Measurements from ENCODE around the gene RAD51D. TPM values are rescaled to one million over a fixed set of nuclear protein-coding genes. Genes with fewer than 3 reads are reported as not detected.
A peak's percentile ranks its signal among the peaks of the same experiment; 100 is the strongest.
"Not testable (repeated sequence)": the region's sequence is repeated elsewhere in the genome, so short reads cannot be mapped to it uniquely, and the experiment has no call there.

The RAD51D gene
- total RNA-seq, 1 experiment from 2014 or later = 8.1 TPM

GRCh38 chr17:35101725-35102124, 17.9 kb downstream of the RAD51D start:
- in situ Hi-C loops (cut with HindIII; ENCODE audit: low sequenced_read_pairs) = loop anchor here (25.0 kb wide), 1 partner anchor 114 kb away; the partner anchor contains the start of gene LIG3

GRCh38 chr17:35101036-35101435, 18.6 kb downstream of the RAD51D start:
- no peak for DNase-seq (ENCODE audit: low spot score)
- in situ Hi-C loops (cut with HindIII; ENCODE audit: low sequenced_read_pairs) = loop anchor here (25.0 kb wide), 1 partner anchor 114 kb away; the partner anchor contains the start of gene LIG3

More at GRCh38 chr17:35101725-35102124, 17.9 kb downstream of the RAD51D start:
- no peak for DNase-seq (ENCODE audit: low spot score)

- in situ Hi-C loops (cut with HindIII; ENCODE audit: low sequenced_read_pairs) = loop anchor here (25.0 kb wide), 1 partner anchor 113 kb away; the partner anchor contains the start of gene LIG3
- no peak for DNase-seq (ENCODE audit: low spot score)
Observed at GRCh38 chr17:35099908-35100307, 19.8 kb downstream of the RAD51D start.

GRCh38 chr17:35097776-35098175, 21.9 kb downstream of the RAD51D start:
- no peak for DNase-seq (ENCODE audit: low spot score)
- in situ Hi-C loops (cut with HindIII; ENCODE audit: low sequenced_read_pairs) = no loop called here

- in situ Hi-C loops (cut with HindIII; ENCODE audit: low sequenced_read_pairs) = no loop called here
- no peak for DNase-seq (ENCODE audit: low spot score)
Observed at GRCh38 chr17:35095741-35096140, 23.9 kb downstream of the RAD51D start.

- in situ Hi-C loops (cut with HindIII; ENCODE audit: low sequenced_read_pairs) = no loop called here
- DNase-seq (ENCODE audit: low spot score) = no peak
Observed at GRCh38 chr17:35094902-35095301, 24.8 kb downstream of the RAD51D start.

GRCh38 chr17:35090707-35091106, 29.0 kb downstream of the RAD51D start:
- DNase-seq (ENCODE audit: low spot score); in situ Hi-C loops (cut with HindIII; ENCODE audit: low sequenced_read_pairs): not testable (repeated sequence)

- DNase-seq (ENCODE audit: low spot score) = peak; percentile 11
- in situ Hi-C loops (cut with HindIII; ENCODE audit: low sequenced_read_pairs) = no loop called here
Observed at GRCh38 chr17:35089586-35090296, 29.9 kb downstream of the RAD51D start.

GRCh38 chr17:35088881-35089585, 30.6 kb downstream of the RAD51D start:
- peak; percentile 78 for DNase-seq (ENCODE audit: low spot score)
- in situ Hi-C loops (cut with HindIII; ENCODE audit: low sequenced_read_pairs) = no loop called here

GRCh38 chr17:35088356-35088880, 31.2 kb downstream of the RAD51D start:
- DNase-seq (ENCODE audit: low spot score) = peak; percentile 68
- in situ Hi-C loops (cut with HindIII; ENCODE audit: low sequenced_read_pairs) = no loop called here

- in situ Hi-C loops (cut with HindIII; ENCODE audit: low sequenced_read_pairs) = no loop called here
- no peak for DNase-seq (ENCODE audit: low spot score)
Observed at GRCh38 chr17:35087731-35088355, 31.8 kb downstream of the RAD51D start.

- in situ Hi-C loops (cut with HindIII; ENCODE audit: low sequenced_read_pairs) = no loop called here
- no peak for DNase-seq (ENCODE audit: low spot score)
Observed at GRCh38 chr17:35086931-35087573, 32.6 kb downstream of the RAD51D start.

- in situ Hi-C loops (cut with HindIII; ENCODE audit: low sequenced_read_pairs) = no loop called here
- no peak for DNase-seq (ENCODE audit: low spot score)
Observed at GRCh38 chr17:35086164-35086563, 33.5 kb downstream of the RAD51D start.

- in situ Hi-C loops (cut with HindIII; ENCODE audit: low sequenced_read_pairs) = no loop called here
Observed at GRCh38 chr17:35084987-35085386, 34.7 kb downstream of the RAD51D start.

GRCh38 chr17:35083071-35083470, 36.6 kb downstream of the RAD51D start:
- no peak for DNase-seq (ENCODE audit: low spot score)
- in situ Hi-C loops (cut with HindIII; ENCODE audit: low sequenced_read_pairs) = no loop called here

More at GRCh38 chr17:35084987-35085386, 34.7 kb downstream of the RAD51D start:
- no peak for DNase-seq (ENCODE audit: low spot score)

GRCh38 chr17:35082073-35082657, 37.5 kb downstream of the RAD51D start:
- in situ Hi-C loops (cut with HindIII; ENCODE audit: low sequenced_read_pairs) = no loop called here
- DNase-seq (ENCODE audit: low spot score) = peak; percentile 10

GRCh38 chr17:35081638-35082037, 38.0 kb downstream of the RAD51D start:
- in situ Hi-C loops (cut with HindIII; ENCODE audit: low sequenced_read_pairs) = no loop called here

GRCh38 chr17:35080536-35080935, 39.1 kb downstream of the RAD51D start:
- no peak for DNase-seq (ENCODE audit: low spot score)
- in situ Hi-C loops (cut with HindIII; ENCODE audit: low sequenced_read_pairs) = no loop called here

More at GRCh38 chr17:35081638-35082037, 38.0 kb downstream of the RAD51D start:
- no peak for DNase-seq (ENCODE audit: low spot score)
